Measurements from ENCODE around the gene AHCYL2. TPM values are rescaled to one million over a fixed set of nuclear protein-coding genes. Genes with fewer than 3 reads are reported as not detected.
"Not testable (repeated sequence)": the region's sequence is repeated elsewhere in the genome, so short reads cannot be mapped to it uniquely, and the experiment has no call there.

Gene AHCYL2
- total RNA-seq, 1 donor from 2014 or later = 11.0 TPM

DNA sequence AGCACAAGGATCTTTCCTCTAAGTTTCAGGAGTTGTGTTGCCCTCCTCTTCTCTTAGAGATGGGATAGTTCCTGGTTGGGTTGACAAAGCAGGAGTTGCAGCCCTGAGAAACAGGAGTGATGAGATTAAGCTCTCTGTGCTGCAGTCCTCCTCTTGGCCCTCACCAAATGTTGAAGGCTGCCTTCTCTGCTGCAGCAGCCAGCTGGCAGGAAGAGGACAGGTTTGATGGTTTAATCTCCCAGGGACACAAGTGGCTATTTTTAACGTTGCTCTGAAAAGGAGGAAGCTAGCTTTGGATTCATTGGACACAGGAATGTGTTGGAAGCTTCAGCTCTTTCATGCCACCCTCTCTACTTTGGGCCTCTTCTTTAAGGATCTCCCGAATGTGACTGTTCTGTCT lies 218.8 kb downstream of the AHCYL2 start:
- no peak for DNase-seq (ENCODE audit: low spot score)
- Mint-ChIP-seq H3K4me1 (ENCODE audit: low read depth) (peaks cover 10% of the 10 kb centered on the region), H3K9me3 (ENCODE audit: low read depth) (peaks cover 5% of the 10 kb centered on the region), H3K27ac (ENCODE audit: unreplicated experiment) (no peak overlapping the region), H3K27me3 (ENCODE audit: low read depth) (no peaks in the 10 kb centered on the region), H3K36me3 (ENCODE audit: low read depth) (peaks cover 4% of the 10 kb centered on the region), H3K4me3 (ENCODE audit: unreplicated experiment) (no peak overlapping the region)
- TF ChIP-seq, protein P1, sequence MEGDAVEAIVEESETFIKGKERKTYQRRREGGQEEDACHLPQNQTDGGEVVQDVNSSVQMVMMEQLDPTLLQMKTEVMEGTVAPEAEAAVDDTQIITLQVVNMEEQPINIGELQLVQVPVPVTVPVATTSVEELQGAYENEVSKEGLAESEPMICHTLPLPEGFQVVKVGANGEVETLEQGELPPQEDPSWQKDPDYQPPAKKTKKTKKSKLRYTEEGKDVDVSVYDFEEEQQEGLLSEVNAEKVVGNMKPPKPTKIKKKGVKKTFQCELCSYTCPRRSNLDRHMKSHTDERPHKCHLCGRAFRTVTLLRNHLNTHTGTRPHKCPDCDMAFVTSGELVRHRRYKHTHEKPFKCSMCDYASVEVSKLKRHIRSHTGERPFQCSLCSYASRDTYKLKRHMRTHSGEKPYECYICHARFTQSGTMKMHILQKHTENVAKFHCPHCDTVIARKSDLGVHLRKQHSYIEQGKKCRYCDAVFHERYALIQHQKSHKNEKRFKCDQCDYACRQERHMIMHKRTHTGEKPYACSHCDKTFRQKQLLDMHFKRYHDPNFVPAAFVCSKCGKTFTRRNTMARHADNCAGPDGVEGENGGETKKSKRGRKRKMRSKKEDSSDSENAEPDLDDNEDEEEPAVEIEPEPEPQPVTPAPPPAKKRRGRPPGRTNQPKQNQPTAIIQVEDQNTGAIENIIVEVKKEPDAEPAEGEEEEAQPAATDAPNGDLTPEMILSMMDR (IDR thresholded peaks at IDR 0.05) = no peak

DNA sequence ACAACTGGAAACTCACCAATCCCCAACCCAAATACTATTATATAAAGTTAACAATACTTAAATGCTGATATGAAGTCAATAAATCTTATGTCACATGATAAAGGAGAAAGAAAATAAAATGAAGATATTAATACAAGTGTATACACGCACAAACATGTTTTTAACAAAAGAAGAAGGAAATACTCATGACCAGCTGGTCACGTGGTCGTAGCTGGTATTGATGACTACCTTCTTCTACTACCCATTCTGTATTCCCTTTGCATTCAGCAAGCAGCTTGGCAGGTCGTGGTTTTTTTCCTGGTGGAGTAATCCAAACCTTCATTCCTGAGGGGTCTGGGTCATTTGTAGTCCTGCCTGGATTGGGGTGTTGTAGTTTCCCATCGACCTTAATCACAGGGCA lies 219.9 kb downstream of the AHCYL2 start:
- peaks cover 12% of the 10 kb centered on the region for H3K36me3 Mint-ChIP-seq (ENCODE audit: low read depth)
- H3K9me3 Mint-ChIP-seq (ENCODE audit: low read depth) = peaks cover 16% of the 10 kb centered on the region
- not testable (repeated sequence) for H3K4me1 Mint-ChIP-seq (ENCODE audit: low read depth); H3K4me3 Mint-ChIP-seq (ENCODE audit: unreplicated experiment); H3K27ac Mint-ChIP-seq (ENCODE audit: unreplicated experiment); DNase-seq (ENCODE audit: low spot score); H3K27me3 Mint-ChIP-seq (ENCODE audit: low read depth)

DNA sequence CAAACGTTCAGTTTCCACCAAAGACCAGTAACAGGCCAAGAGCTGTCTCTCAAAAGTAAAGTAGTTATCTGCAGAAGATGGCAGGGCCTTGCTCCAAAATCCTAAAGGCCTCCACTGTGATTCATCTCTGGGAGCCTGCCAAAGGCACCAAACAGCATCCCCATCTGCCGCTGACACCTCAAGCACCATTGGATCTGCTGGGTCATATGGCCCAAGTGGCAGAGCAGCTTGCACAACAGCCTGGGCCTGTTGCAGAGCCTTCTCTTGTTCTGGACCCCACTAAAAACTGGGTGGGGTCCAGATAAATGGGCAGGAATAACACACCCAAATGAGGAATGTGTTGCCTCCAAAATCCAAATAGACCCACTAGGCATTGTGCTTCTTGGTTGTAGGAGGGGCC lies 222.1 kb downstream of the AHCYL2 start:
- H3K27ac Mint-ChIP-seq (ENCODE audit: unreplicated experiment); H3K27me3 Mint-ChIP-seq (ENCODE audit: low read depth); H3K4me1 Mint-ChIP-seq (ENCODE audit: low read depth); H3K4me3 Mint-ChIP-seq (ENCODE audit: unreplicated experiment); DNase-seq (ENCODE audit: low spot score): not testable (repeated sequence)
- peaks cover 17% of the 10 kb centered on the region for H3K9me3 Mint-ChIP-seq (ENCODE audit: low read depth)
- peaks cover 12% of the 10 kb centered on the region for H3K36me3 Mint-ChIP-seq (ENCODE audit: low read depth)

- not testable (repeated sequence) for H3K27ac Mint-ChIP-seq (ENCODE audit: unreplicated experiment)
These were observed 222.6 kb downstream of the AHCYL2 start for GRCh38 chr7:129447445-129447844.

GRCh38 chr7:129448608-129449007 lies 223.8 kb downstream of the AHCYL2 start:
- H3K4me3 Mint-ChIP-seq (ENCODE audit: unreplicated experiment); H3K27ac Mint-ChIP-seq (ENCODE audit: unreplicated experiment); H3K27me3 Mint-ChIP-seq (ENCODE audit: low read depth); H3K4me1 Mint-ChIP-seq (ENCODE audit: low read depth); DNase-seq (ENCODE audit: low spot score): not testable (repeated sequence)
- Mint-ChIP-seq H3K36me3 (ENCODE audit: low read depth) (peaks cover 12% of the 10 kb centered on the region), H3K9me3 (ENCODE audit: low read depth) (peaks cover 17% of the 10 kb centered on the region)

More at GRCh38 chr7:129447445-129447844, 222.6 kb downstream of the AHCYL2 start:
- not testable (repeated sequence) for H3K27me3 Mint-ChIP-seq (ENCODE audit: low read depth); DNase-seq (ENCODE audit: low spot score); H3K4me3 Mint-ChIP-seq (ENCODE audit: unreplicated experiment); H3K4me1 Mint-ChIP-seq (ENCODE audit: low read depth)
- H3K36me3 Mint-ChIP-seq (ENCODE audit: low read depth) = peaks cover 12% of the 10 kb centered on the region
- H3K9me3 Mint-ChIP-seq (ENCODE audit: low read depth) = peaks cover 17% of the 10 kb centered on the region

GRCh38 chr7:129450295-129450694 lies 225.5 kb downstream of the AHCYL2 start:
- Mint-ChIP-seq H3K4me1 (ENCODE audit: low read depth) (no peaks in the 10 kb centered on the region), H3K9me3 (ENCODE audit: low read depth) (peaks cover 17% of the 10 kb centered on the region), H3K36me3 (ENCODE audit: low read depth) (peaks cover 12% of the 10 kb centered on the region), H3K27me3 (ENCODE audit: low read depth) (no peaks in the 10 kb centered on the region), H3K4me3 (ENCODE audit: unreplicated experiment) (no peak overlapping the region), H3K27ac (ENCODE audit: unreplicated experiment) (no peak overlapping the region)
- no peak for DNase-seq (ENCODE audit: low spot score)
- TF ChIP-seq, protein P1 (IDR thresholded peaks at IDR 0.05) = no peak

GRCh38 chr7:129452589-129453231 lies 227.9 kb downstream of the AHCYL2 start:
- Mint-ChIP-seq H3K27ac (ENCODE audit: unreplicated experiment) (no peak overlapping the region), H3K4me1 (ENCODE audit: low read depth) (no peaks in the 10 kb centered on the region), H3K4me3 (ENCODE audit: unreplicated experiment) (no peak overlapping the region), H3K36me3 (ENCODE audit: low read depth) (peaks cover 8% of the 10 kb centered on the region), H3K27me3 (ENCODE audit: low read depth) (no peaks in the 10 kb centered on the region), H3K9me3 (ENCODE audit: low read depth) (peaks cover 15% of the 10 kb centered on the region)
- DNase-seq (ENCODE audit: low spot score) = no peak
- TF ChIP-seq, protein P1 (IDR thresholded peaks at IDR 0.05) = no peak

Data from chondrocyte (in vitro differentiated cells).